Measurements from ENCODE around the gene WFIKKN2.

- TF ChIP-seq MXI1 (IDR thresholded peaks at IDR 0.05; ENCODE audit: low read depth, low read length) (peak; percentile 53; the same call in 1 of the 2 replicates), POLR2AphosphoS5 (IDR thresholded peaks at IDR 0.05; ENCODE audit: low read depth, low read length) (peak; percentile 68), CTCF (IDR thresholded peaks at IDR 0.05) (no peak), GABPA (IDR thresholded peaks at IDR 0.05; ENCODE audit: low read depth) (no peak), EP300 (IDR thresholded peaks at IDR 0.05; ENCODE audit: borderline replicate concordance in 1 of 2, low read depth in 1 of 2, low read length in 1 of 2) (peak; percentile 16 to 39; a peak in 2 of 4 replicates), REST (IDR thresholded peaks at IDR 0.05; ENCODE audit: low read depth, low read length) (peak; percentile 50; the same call in 1 of the 2 replicates), EZH2phosphoT487 (IDR thresholded peaks at IDR 0.05; ENCODE audit: borderline replicate concordance, low read depth) (no peak), USF1 (IDR thresholded peaks at IDR 0.05; ENCODE audit: borderline replicate concordance, low read depth) (no peak)
Measured at GRCh38 chr17:50872710-50873424, 37.5 kb downstream of the WFIKKN2 start.
